ENCODE results near the gene LONP2. TPM values are rescaled to one million over a fixed set of nuclear protein-coding genes. Genes with fewer than 3 reads are reported as not detected.

LONP2 gene
- total and polyA plus RNA-seq, 10 of the 15 experiments (the other 5 are each of a cell fraction or from before 2014, with no cell fraction given), result 8.3 to 48.0 (median 34.8) TPM

DNA sequence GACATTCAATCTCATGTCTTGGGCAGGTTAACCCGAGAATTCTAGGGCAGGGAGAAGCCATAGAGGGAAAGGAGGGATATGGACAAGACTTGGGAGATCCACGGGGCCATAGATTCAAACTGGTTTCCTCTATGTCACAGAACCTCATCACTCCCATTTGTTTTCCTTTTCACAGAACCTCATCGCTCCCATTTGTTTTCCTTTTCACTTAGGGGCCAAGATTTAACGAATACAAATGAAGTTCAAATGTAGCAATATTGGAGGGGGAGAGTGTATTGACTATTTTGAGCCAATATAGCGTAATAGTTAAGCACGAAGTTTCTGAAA, 39.3 kb upstream of the LONP2 start:
- intact Hi-C loops (cut with micrococcal nuclease; ENCODE audit: unreplicated experiment) (no loop called here), in situ Hi-C loops (cut with MboI) (no loop called here)
- H3K79me2 ChIP-seq (ENCODE audit: control insufficient read depth, insufficient read depth, low read length), result no peaks in the 10 kb centered on the region
- DNase-seq (ENCODE audit: low read depth, low spot score) (no peak), ATAC-seq (no peak), FAIRE-seq (no peak)
- BruUV-seq (replicated peaks), result no TSS peak
- no peak overlapping the region for H3K4me2 ChIP-seq (ENCODE audit: control insufficient read depth, insufficient read depth)
- H3K27me3 ChIP-seq (replicated peaks in 1 of 2; ENCODE audit: control insufficient read depth in 2 of 2, insufficient read depth in 2 of 2, low read length in 1 of 2), result no peaks in the 10 kb centered on the region; a peak in 1 of 4 replicates
- H3K9me3 ChIP-seq (replicated peaks; ENCODE audit: control insufficient read depth, insufficient read depth, low read length), result no peaks in the 10 kb centered on the region
- no peak overlapping the region for H3K9ac ChIP-seq (ENCODE audit: control insufficient read depth, insufficient read depth, low read length)
- CTCF ChIA-PET, result no interaction called here
- H3K4me3 ChIP-seq, result no peak overlapping the region
- 31% methylated on average over 6 of the region's 6 CpGs for WGBS (ENCODE audit: insufficient coverage, insufficient replicate concordance, low lambda C conversion rate, missing lambda C conversion rate)
- H3K27ac ChIP-seq (ENCODE audit: control insufficient read depth, insufficient read depth), result no peak overlapping the region
- no peaks in the 10 kb centered on the region for H3K36me3 ChIP-seq (ENCODE audit: control insufficient read depth in 2 of 2, insufficient read depth in 2 of 2, low read length in 1 of 2)
- H2AFZ ChIP-seq (ENCODE audit: control insufficient read depth, low read depth, low read length), result no peak overlapping the region
- no peaks in the 10 kb centered on the region for H3K4me1 ChIP-seq (ENCODE audit: control insufficient read depth, insufficient read depth, low read length)
- no peaks in the 10 kb centered on the region for H4K20me1 ChIP-seq (ENCODE audit: control insufficient read depth, insufficient read depth)
- POLR2A ChIA-PET, result no interaction called here
- RAD21 ChIA-PET (ENCODE audit: unreplicated experiment), result no interaction called here
- SMC1A ChIA-PET (ENCODE audit: uncharacterized antibody, unreplicated experiment), result no interaction called here
- no peak for TF ChIP-seq NR2C1 (IDR thresholded peaks at IDR 0.05)
- TF ChIP-seq SRF (IDR thresholded peaks at IDR 0.05; ENCODE audit: low read depth in 2 of 2, low read length in 2 of 2), result no peak
- TF ChIP-seq TCF3 (IDR thresholded peaks at IDR 0.05; ENCODE audit: borderline replicate concordance, insufficient read depth, low read depth, low read length), result no peak
- no peak for TF ChIP-seq HDGF (IDR thresholded peaks at IDR 0.05)
- TF ChIP-seq BCL11A (IDR thresholded peaks at IDR 0.05; ENCODE audit: low read depth, low read length), result no peak
- TF ChIP-seq IRF5 (IDR thresholded peaks at IDR 0.05; ENCODE audit: borderline replicate concordance), result no peak
- no peak for TF ChIP-seq ETV6 (conservative IDR thresholded peaks at IDR 0.05 in 1 of 2, IDR thresholded peaks at IDR 0.05 in 1 of 2; ENCODE audit: borderline replicate concordance in 1 of 2, low read depth in 1 of 2)
- TF ChIP-seq SMC3 (IDR thresholded peaks at IDR 0.05; ENCODE audit: borderline replicate concordance, low read length), result no peak
- no peak for TF ChIP-seq TBL1XR1 (IDR thresholded peaks at IDR 0.05; ENCODE audit: low read depth, low read length)
- TF ChIP-seq MYC (IDR thresholded peaks at IDR 0.05; ENCODE audit: insufficient read depth, insufficient read length, insufficient replicate concordance, low read length, severe bottlenecking), result no peak
- TF ChIP-seq ASH2L (IDR thresholded peaks at IDR 0.05; ENCODE audit: borderline replicate concordance, low read depth), result no peak
- TF ChIP-seq, protein P1, sequence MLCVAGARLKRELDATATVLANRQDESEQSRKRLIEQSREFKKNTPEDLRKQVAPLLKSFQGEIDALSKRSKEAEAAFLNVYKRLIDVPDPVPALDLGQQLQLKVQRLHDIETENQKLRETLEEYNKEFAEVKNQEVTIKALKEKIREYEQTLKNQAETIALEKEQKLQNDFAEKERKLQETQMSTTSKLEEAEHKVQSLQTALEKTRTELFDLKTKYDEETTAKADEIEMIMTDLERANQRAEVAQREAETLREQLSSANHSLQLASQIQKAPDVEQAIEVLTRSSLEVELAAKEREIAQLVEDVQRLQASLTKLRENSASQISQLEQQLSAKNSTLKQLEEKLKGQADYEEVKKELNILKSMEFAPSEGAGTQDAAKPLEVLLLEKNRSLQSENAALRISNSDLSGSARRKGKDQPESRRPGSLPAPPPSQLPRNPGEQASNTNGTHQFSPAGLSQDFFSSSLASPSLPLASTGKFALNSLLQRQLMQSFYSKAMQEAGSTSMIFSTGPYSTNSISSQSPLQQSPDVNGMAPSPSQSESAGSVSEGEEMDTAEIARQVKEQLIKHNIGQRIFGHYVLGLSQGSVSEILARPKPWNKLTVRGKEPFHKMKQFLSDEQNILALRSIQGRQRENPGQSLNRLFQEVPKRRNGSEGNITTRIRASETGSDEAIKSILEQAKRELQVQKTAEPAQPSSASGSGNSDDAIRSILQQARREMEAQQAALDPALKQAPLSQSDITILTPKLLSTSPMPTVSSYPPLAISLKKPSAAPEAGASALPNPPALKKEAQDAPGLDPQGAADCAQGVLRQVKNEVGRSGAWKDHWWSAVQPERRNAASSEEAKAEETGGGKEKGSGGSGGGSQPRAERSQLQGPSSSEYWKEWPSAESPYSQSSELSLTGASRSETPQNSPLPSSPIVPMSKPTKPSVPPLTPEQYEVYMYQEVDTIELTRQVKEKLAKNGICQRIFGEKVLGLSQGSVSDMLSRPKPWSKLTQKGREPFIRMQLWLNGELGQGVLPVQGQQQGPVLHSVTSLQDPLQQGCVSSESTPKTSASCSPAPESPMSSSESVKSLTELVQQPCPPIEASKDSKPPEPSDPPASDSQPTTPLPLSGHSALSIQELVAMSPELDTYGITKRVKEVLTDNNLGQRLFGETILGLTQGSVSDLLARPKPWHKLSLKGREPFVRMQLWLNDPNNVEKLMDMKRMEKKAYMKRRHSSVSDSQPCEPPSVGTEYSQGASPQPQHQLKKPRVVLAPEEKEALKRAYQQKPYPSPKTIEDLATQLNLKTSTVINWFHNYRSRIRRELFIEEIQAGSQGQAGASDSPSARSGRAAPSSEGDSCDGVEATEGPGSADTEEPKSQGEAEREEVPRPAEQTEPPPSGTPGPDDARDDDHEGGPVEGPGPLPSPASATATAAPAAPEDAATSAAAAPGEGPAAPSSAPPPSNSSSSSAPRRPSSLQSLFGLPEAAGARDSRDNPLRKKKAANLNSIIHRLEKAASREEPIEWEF (IDR thresholded peaks at IDR 0.05; ENCODE audit: insufficient replicate concordance, low read depth, low read length), result no peak
- TF ChIP-seq HDAC2 (IDR thresholded peaks at IDR 0.05), result no peak
- TF ChIP-seq, protein P2, sequence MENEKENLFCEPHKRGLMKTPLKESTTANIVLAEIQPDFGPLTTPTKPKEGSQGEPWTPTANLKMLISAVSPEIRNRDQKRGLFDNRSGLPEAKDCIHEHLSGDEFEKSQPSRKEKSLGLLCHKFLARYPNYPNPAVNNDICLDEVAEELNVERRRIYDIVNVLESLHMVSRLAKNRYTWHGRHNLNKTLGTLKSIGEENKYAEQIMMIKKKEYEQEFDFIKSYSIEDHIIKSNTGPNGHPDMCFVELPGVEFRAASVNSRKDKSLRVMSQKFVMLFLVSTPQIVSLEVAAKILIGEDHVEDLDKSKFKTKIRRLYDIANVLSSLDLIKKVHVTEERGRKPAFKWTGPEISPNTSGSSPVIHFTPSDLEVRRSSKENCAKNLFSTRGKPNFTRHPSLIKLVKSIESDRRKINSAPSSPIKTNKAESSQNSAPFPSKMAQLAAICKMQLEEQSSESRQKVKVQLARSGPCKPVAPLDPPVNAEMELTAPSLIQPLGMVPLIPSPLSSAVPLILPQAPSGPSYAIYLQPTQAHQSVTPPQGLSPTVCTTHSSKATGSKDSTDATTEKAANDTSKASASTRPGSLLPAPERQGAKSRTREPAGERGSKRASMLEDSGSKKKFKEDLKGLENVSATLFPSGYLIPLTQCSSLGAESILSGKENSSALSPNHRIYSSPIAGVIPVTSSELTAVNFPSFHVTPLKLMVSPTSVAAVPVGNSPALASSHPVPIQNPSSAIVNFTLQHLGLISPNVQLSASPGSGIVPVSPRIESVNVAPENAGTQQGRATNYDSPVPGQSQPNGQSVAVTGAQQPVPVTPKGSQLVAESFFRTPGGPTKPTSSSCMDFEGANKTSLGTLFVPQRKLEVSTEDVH (IDR thresholded peaks at IDR 0.05; ENCODE audit: low read depth, partially characterized antibody), result no peak
- no peak for TF ChIP-seq RCOR1 (conservative IDR thresholded peaks at IDR 0.05; ENCODE audit: low read depth, low read length)
